ENCODE data around the gene EYA4.

- no peak for TF ChIP-seq POLR2AphosphoS5 (IDR thresholded peaks at IDR 0.05)
- TF ChIP-seq CTCF (IDR thresholded peaks at IDR 0.05): no peak
Observed at GRCh38 chr6:133254552-133255228, 13.5 kb downstream of the EYA4 start.

Data from breast epithelium (tissue), 3 donors.